Adrenal gland (tissue), 12 donors: ENCODE data around the gene KIF26B. TPM values are rescaled to one million over a fixed set of nuclear protein-coding genes. Genes with fewer than 3 reads are reported as not detected.
"Not testable (repeated sequence)": the region's sequence is repeated elsewhere in the genome, so short reads cannot be mapped to it uniquely, and the experiment has no call there.

Source experiments
- DNase-seq, 7 donors: peaks; one replicate each; pipeline ENCODE4 v3.0.0-alpha.2; 2019 to 2020
- H3K27ac ChIP-seq, 5 donors: fragments of 200-600 bp; sonication (generic) in 4 of 5; 1 replicate in 3 of 5; 2 replicates in 2 of 5; pipeline versions ENCODE4 v1.5.1 to v1.8.0; 2016 to 2020; ENCODE audit warnings: mild to moderate bottlenecking in 1 of 5
- H3K27me3 ChIP-seq: fragments of 200-600 bp; 2 replicates; pipeline ENCODE4 v1.8.0; 2021
- H3K36me3 ChIP-seq, 2 donors: fragments of 200-600 bp; replicated peaks in 1 of 2; 1 replicate in 1 of 2; 2 replicates in 1 of 2; pipeline versions ENCODE4 v1.5.1 to v1.8.0; 2018 to 2022
- H3K4me1 ChIP-seq, 2 donors: fragments of 200-600 bp; replicated peaks in 1 of 2; 1 replicate in 1 of 2; 2 replicates in 1 of 2; pipeline versions ENCODE4 v1.5.1 to v1.8.0; 2018 to 2021
- H3K4me3 ChIP-seq, 4 donors: fragments of 200-600 bp; sonication (generic) in 3 of 4; one replicate each; pipeline ENCODE4 v1.5.1; 2016 to 2018
- H3K9me3 ChIP-seq, 3 donors: fragments of 200-600 bp; sonication (generic) in 1 of 3; replicated peaks in 1 of 3; 1 replicate in 2 of 3; 2 replicates in 1 of 3; pipeline versions ENCODE4 v1.5.1 to v1.8.0; 2016 to 2021
- POLR2A ChIP-seq, 2 donors: fragments of 450-650 bp; IDR thresholded peaks; one replicate each; pipeline ENCODE4 v1.6.1; 2017; ENCODE audit warnings: antibody characterized with exemption in 2 of 2, mild to moderate bottlenecking in 2 of 2, moderate library complexity in 1 of 2
- WGBS, 4 donors: extraction: QIAGEN DNeasy Blood & Tissue Kit in 2 of 4; methylation state at CpG; one replicate each; pipeline versions ENCODE4 v1.1.5 to v1.1.7; 2013 to 2017; 5-methylcytosine and 5-hydroxymethylcytosine counted together
- intact Hi-C, 2 donors: fragments of 100-400 bp; cut with DNase I; formaldehyde crosslinking; loops; one replicate each; pipeline versions ENCODE4 v1.14.1 to v1.15.0; 2022 to 2023
- polyA plus RNA-seq, 3 donors: library from polyadenylated mRNA; stranded (reverse); fragments of 200-250 nt in 2 of 3; fragments of 350-450 nt in 1 of 3; fragmentation: Illumina TruSeq in 1 of 3; extraction: RNeasy Lipid Tissue Mini Kit (QIAGEN cat#74804) in 1 of 3; gene quantifications; one replicate each; pipeline ENCODE4 v1.2.3, GENCODE V29; 2013 to 2014
- total RNA-seq, 9 donors: library from RNA; depleted of rRNA in 4 of 9; stranded (reverse); fragments of >200 nt in 4 of 9; fragments of 120-200 nt in 1 of 9; fragmentation: NEBNext Ultra II Directional in 1 of 9; extraction: Animal tissue kit (Norgen Biotek cat#: 25700) in 1 of 9; gene quantifications; one replicate each; pipeline versions ENCODE4 v1.1.0 to v1.2.4, GENCODE V29; 2013 to 2023
- TF ChIP-seq, protein P1 (sequence below), 6 experiments: fragments of 450-650 bp in 4 of 6; fragments of 200-600 bp in 2 of 6; sonication (generic) in 1 of 6; IDR thresholded peaks; 1 replicate in 5 of 6; 2 replicates in 1 of 6; pipeline versions ENCODE4 v1.5.1 to v1.8.0; 2016 to 2021; ENCODE audit warnings: antibody characterized with exemption in 6 of 6, mild to moderate bottlenecking in 2 of 6, moderate library complexity in 1 of 6
- donor health status: healthy with polysubstance abuse.
- donor health status: Bipolar disorder and iron deficiency.
- donor health status: DM: yes; HTN: yes; CAD: no.
- donor health status: DM: no; HTN: no; CAD: no.
- donor health status: DM: no; HTN: no; CAD: no.
- donor health status: DM: yes; HTN: yes; CAD: no.

Gene KIF26B
- total and polyA plus RNA-seq, 12 donors: 0.20 to 4.6 (median 2.6) TPM

DNA sequence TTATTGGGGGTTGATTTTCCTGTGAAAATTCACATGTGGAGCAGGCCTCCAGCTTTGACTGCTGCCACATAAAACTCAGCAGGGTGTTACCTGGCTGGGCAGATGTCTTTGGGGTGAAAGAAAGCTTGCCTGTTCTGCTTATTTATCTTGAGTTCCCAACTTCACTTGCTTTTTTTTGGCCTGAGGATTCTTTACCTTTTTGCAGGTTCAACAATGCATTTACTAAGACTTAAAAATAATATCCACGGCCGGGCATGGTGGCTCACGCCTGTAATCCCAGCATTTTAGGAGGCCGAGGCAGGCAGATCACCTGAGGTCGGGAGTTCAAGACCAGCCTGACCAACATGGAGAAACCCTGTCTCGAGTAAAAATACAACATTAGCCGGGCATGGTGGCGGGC lies 509.1 kb downstream of the KIF26B start:
- Histone ChIP-seq H3K27ac (no peak overlapping the region), H3K4me3 (no peak overlapping the region), H3K9me3 (no peaks in the 10 kb centered on the region), H3K36me3 (no peaks in the 10 kb centered on the region), H3K27me3 (no peaks in the 10 kb centered on the region), H3K4me1 (no peaks in the 10 kb centered on the region)
- WGBS, 4 donors: 86 to 95% (median 92%) methylated on average over 8 of the region's 8 CpGs
- TF ChIP-seq POLR2A (IDR thresholded peaks at IDR 0.05): no peak
- TF ChIP-seq, protein P1, sequence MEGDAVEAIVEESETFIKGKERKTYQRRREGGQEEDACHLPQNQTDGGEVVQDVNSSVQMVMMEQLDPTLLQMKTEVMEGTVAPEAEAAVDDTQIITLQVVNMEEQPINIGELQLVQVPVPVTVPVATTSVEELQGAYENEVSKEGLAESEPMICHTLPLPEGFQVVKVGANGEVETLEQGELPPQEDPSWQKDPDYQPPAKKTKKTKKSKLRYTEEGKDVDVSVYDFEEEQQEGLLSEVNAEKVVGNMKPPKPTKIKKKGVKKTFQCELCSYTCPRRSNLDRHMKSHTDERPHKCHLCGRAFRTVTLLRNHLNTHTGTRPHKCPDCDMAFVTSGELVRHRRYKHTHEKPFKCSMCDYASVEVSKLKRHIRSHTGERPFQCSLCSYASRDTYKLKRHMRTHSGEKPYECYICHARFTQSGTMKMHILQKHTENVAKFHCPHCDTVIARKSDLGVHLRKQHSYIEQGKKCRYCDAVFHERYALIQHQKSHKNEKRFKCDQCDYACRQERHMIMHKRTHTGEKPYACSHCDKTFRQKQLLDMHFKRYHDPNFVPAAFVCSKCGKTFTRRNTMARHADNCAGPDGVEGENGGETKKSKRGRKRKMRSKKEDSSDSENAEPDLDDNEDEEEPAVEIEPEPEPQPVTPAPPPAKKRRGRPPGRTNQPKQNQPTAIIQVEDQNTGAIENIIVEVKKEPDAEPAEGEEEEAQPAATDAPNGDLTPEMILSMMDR (IDR thresholded peaks at IDR 0.05): no peak
- DNase-seq: no peak
- intact Hi-C loops: no loop called here

DNA sequence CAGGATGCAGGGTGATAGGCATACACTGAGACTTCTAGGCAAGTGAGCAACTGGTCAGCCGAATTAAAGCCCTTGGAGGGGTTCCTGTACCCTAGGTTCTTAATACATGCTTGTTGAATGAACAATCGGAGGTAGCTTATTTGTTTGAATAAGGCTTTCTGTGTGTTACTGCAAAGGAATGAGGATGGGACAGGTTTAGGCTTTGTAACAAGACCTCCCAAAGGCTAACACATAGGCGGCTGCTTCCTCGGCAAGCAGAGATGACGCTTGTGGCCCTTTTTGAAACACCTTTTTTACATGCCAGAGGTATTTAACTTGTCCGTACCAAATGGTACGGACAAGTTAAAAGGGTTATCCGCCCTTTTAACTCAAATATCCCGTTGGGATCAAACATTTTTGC lies 511.6 kb downstream of the KIF26B start:
- intact Hi-C loops: no loop called here
- no peaks in the 10 kb centered on the region for H3K27me3 ChIP-seq
- H3K4me1 ChIP-seq: no peaks in the 10 kb centered on the region
- H3K36me3 ChIP-seq: no peaks in the 10 kb centered on the region
- DNase-seq: no peak
- 85 to 100% (median 92%) methylated on average over 9 of the region's 9 CpGs for WGBS, 4 donors
- H3K4me3 ChIP-seq: no peak overlapping the region
- no peak overlapping the region for H3K27ac ChIP-seq
- TF ChIP-seq POLR2A (IDR thresholded peaks at IDR 0.05): no peak
- TF ChIP-seq, protein P1 (IDR thresholded peaks at IDR 0.05): no peak
- no peaks in the 10 kb centered on the region for H3K9me3 ChIP-seq

DNA sequence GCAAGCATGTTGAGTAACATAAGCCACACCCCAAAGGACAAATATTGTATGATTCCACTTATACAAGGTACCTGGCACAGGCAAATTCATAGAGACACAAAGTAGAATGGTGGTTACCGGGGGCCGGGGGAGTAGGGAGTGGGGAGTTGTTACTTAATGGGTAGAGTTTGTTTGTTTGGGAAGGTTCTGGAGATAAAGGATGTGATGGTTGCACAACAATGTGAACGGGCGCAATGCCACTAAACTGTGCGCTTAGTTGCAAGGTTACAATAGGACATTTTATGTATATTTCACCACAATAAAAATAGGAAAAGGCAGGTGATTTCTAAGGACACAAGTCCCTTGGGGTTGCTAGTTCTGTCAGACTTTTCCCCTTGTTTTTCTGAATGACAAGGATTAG lies 516.6 kb downstream of the KIF26B start:
- Histone ChIP-seq H3K9me3 (no peaks in the 10 kb centered on the region), H3K27me3 (no peaks in the 10 kb centered on the region), H3K4me3 (no peak overlapping the region), H3K36me3 (no peaks in the 10 kb centered on the region), H3K4me1 (no peaks in the 10 kb centered on the region), H3K27ac (no peak overlapping the region)
- peak in 1 of 7 donors; percentile 14 for DNase-seq
- TF ChIP-seq, protein P1 (IDR thresholded peaks at IDR 0.05): no peak
- TF ChIP-seq POLR2A (IDR thresholded peaks at IDR 0.05): no peak
- intact Hi-C loops: no loop called here
- 90 to 94% (median 92%) methylated on average over 5 of the region's 5 CpGs for WGBS, 4 donors

DNA sequence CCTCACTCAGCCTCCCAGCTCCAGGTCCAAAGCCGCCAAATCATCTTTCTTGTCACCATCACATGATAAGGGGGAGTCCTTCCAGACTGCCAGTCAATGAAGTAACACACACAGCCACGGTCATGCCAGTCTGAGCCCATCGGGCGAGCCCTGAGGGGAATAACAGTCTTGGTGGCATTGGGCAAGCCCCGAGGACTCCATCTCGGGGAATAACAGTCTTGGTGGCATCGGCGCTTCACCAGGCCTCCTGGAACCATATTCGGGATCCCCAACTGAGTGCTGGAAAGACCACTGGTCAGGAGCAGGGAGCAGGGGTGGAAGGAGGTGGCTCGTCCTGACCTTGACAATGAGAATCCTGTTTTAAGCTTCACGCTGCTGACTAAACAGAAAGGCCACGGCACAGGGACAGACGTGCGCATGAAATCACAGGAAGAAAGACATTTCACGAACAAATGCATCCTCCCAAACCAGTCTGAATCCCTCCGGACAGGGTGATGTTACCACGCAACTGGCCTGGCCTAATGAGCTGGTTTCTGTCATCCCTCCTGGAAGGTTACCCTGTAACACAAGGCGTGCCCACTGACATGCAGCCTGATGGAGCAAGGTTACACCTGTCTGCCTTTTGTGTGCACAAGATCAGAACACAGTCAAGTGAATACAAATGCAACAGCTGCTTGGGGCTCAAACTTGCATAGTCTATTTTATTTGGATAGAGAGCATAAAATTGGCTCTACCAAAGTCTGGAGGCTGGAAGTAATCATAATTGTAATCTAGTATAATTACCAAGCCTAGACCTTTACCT lies 517.4 kb downstream of the KIF26B start:
- intact Hi-C loops: no loop called here
- peak in 1 of 7 donors; percentile 42 for DNase-seq
- H3K4me1 ChIP-seq: no peaks in the 10 kb centered on the region
- no peaks in the 10 kb centered on the region for H3K27me3 ChIP-seq
- H3K4me3 ChIP-seq: no peak overlapping the region
- TF ChIP-seq, protein P1 (IDR thresholded peaks at IDR 0.05): no peak
- TF ChIP-seq POLR2A (IDR thresholded peaks at IDR 0.05): no peak
- WGBS, 4 donors: 92 to 96% (median 93%) methylated on average over 11 to 18 of the region's 18 CpGs
- no peaks in the 10 kb centered on the region for H3K9me3 ChIP-seq
- H3K27ac ChIP-seq: no peak overlapping the region
- no peaks in the 10 kb centered on the region for H3K36me3 ChIP-seq

- H3K36me3 ChIP-seq, intact Hi-C loops, H3K9me3 ChIP-seq, H3K27ac ChIP-seq, H3K4me1 ChIP-seq, H3K4me3 ChIP-seq, H3K27me3 ChIP-seq: not testable (repeated sequence)
- WGBS, 4 donors: 92 to 97% (median 95%) methylated on average over 21 to 41 of the region's 41 CpGs
- DNase-seq: peak in 1 of 7 donors; percentile 13
These were observed 518.3 kb downstream of the KIF26B start for GRCh38 chr1:245672836-245673656.
